G401 (cell line): ENCODE measurements around the gene CDR2L. TPM values are rescaled to one million over a fixed set of nuclear protein-coding genes. Genes with fewer than 3 reads are reported as not detected.

Source experiments
- DNase-seq: peaks from one replicate; pipeline ENCODE4 v3.0.0-alpha.2; 2015; ENCODE audit warnings: low spot score
- in situ Hi-C: cut with HindIII; loops from 2 replicates; pipeline ENCODE4 v1.10.0; 2016; ENCODE audit warnings: low sequenced_read_pairs, mixed read lengths
- total RNA-seq: library from RNA; depleted of rRNA; stranded (reverse); fragments of >200 nt; shearing (Covaris generic); gene quantifications from 2 replicates; pipeline ENCODE4 v1.2.3, GENCODE V29; 2014; rRNA removed

CDR2L gene
- 21.8 and 24.4 TPM in 2 replicates for total RNA-seq

- in situ Hi-C loops, result no loop called here
- DNase-seq, result peak; percentile 98
Measured at GRCh38 chr17:74987418-74987908, at the start of gene CDR2L. TSS of gene CDR2L (plus strand) at chr17:74987632. CDS start at chr17:74988044, 412 bp downstream.

- in situ Hi-C loops, result no loop called here
- no peak for DNase-seq
Measured at GRCh38 chr17:74938194-74938950, 49.1 kb upstream of the CDR2L start.

- no peak for DNase-seq
- in situ Hi-C loops, result no loop called here
Measured at GRCh38 chr17:74939534-74939933, 47.9 kb upstream of the CDR2L start.

DNA sequence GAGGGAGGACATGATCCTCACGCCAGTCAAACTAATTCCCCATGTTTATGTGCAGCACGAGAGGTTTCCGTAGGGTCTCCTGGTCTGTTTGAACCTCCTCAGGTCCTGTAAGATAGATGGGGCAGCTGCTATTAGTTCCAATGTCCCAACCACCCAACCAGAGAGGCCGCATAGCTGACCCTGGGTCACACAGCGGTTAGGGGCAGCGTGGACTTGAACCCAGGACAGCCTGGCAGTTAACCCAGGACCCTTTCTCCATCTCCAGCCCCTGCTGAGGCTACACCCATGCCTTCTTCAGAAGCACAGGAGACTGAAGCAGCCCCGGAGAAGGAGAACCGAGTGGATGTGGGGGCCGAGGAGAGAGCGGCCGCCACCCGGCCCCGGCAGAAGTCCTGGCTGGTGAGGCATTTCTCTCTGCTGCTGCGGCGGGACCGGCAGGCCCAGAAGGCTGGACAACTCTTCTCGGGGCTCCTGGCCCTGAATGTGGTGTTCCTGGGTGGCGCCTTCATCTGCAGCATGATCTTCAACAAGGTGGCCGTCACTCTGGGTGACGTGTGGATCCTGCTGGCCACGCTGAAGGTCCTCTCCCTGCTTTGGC, 46.2 kb upstream of the CDR2L start:
- in situ Hi-C loops, result no loop called here
- no peak for DNase-seq

GRCh38 chr17:74943808-74944522, 43.5 kb upstream of the CDR2L start:
- in situ Hi-C loops, result no loop called here

DNA sequence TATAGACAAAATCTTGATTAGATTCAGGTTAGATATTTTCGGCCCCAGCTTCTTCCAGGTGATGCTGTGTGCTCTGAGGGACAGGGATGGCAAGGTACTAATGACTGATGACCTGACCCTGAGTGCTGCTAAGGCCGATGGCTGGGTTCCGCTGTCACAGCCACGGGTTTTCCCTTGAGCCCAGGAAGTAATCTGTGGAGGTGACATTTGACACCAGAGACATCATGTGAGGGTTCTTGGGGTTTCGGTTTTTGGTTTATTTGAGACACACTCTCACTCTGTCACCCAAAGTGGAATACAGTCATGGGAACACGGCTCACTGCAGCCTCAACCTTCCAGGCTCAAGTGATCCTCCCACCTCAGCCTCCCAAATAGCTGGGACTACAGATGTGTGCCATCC, 41.9 kb upstream of the CDR2L start:
- in situ Hi-C loops, result no loop called here
- no peak for DNase-seq

More at GRCh38 chr17:74943808-74944522, 43.5 kb upstream of the CDR2L start:
- DNase-seq, result no peak

DNA sequence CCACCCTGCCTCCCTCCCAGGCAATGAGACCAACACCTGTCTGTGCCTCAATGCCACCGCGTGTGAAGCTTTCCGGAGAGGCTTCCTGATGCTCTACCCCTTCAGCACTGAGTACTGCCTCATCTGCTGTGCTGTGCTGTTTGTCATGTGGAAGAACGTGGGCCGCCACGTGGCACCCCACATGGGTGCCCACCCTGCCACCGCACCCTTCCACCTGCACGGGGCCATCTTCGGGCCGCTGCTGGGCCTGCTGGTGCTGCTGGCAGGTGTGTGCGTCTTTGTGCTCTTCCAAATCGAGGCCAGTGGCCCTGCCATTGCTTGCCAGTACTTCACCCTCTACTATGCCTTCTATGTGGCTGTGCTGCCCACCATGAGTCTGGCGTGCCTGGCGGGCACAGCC, 40.8 kb upstream of the CDR2L start:
- in situ Hi-C loops, result no loop called here
- no peak for DNase-seq

- in situ Hi-C loops, result no loop called here
- no peak for DNase-seq
Measured at GRCh38 chr17:74947041-74947754, 40.2 kb upstream of the CDR2L start.

DNA sequence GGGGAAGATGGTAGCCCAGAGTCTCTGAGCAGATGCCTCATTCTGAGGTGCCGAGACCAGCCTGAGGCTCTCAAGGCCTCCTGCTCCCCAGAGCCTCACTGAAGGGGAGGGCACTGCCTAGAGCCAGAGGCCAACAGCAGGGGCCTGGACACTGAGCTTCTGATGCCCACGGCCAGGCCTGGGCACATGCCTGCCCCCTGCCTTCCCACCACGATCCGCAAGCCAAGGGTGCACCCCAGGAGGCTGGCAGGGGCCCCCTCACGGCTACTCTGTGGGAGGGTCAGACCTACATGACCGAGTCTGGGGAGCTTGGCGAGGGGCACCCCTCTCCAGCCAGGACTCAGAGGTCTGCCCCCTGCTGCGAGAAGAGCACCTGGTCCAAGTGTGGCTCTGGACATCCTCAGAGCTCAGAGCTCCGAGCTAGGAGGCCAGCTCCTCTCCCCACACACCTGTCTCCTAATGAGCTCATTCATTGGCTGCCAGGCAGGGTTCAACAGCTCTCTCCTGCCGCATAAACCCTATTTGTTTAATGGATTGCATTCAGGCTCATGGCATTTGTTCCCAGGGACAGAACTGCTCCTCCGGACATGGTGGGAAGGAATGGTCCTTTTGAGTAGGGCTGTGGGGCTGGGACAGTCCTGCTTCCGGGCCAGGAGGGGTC, 37.8 kb upstream of the CDR2L start:
- in situ Hi-C loops, result loop anchor here (10.0 kb wide), 1 partner anchor 145 kb away; no protein-coding TSS in a partner anchor
- DNase-seq, result peak; percentile 49

DNA sequence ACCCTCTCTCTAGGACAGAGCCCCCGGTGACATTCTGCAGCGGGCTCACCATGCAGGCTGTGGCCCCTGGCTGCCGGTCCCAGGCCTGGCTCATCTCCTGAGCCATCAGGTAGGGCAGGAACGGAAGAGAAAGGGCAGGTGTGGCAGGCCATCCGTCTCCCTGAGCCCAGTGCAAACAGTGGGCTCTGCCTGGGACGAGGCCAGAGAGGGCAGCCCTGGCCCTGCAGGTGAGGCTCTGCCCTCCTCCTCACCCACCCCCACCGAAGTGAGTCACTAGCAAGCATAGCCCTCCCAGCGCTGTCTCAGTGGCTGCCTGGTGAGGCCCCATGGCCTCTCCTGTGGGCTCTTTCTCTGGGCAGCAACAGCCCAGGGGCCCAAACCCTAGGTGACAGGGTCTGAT, 37.2 kb upstream of the CDR2L start:
- in situ Hi-C loops, result loop anchor here (10.0 kb wide), 1 partner anchor 145 kb away; no protein-coding TSS in a partner anchor
- no peak for DNase-seq

GRCh38 chr17:74951065-74951464, 36.4 kb upstream of the CDR2L start:
- in situ Hi-C loops, result loop anchor here (10.0 kb wide), 1 partner anchor 146 kb away; no protein-coding TSS in a partner anchor
- no peak for DNase-seq

DNA sequence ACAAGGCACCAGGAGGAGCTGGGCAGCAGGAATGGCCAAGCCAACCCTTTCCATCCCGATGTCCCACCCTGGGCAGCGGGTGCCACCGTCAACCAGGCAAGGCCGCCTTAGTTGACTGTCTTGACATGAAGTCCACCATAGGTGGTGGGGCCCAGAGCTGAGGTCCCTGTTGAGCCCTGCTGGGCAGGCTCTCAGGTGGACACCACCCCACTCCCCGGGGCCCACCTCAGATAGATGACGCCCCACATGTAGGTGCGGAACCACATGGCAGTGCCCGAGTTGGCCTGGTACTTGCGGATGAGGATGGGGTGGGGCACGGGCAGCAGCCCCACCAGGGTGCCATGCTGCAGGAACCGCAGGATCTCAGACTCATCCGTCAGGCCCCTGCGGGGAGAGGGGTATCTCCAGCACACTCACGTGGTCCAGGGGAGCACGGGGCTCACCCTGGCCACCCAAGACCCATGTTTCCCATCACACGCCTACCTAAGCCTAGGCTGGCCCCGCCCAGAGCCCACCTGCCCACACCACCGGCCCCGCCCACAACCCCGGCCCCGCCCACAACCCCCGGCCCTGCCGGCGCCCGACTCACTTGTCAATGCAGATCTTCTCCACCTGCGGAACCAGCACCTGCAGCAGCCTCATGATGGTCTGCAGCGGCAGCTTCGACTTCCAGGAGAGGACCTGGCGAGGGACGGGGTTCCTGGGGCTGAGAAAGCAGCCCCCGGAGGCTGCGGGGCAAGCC, 35.6 kb upstream of the CDR2L start:
- no peak for DNase-seq
- in situ Hi-C loops, result loop anchor here (10.0 kb wide), 1 partner anchor 147 kb away; no protein-coding TSS in a partner anchor

DNA sequence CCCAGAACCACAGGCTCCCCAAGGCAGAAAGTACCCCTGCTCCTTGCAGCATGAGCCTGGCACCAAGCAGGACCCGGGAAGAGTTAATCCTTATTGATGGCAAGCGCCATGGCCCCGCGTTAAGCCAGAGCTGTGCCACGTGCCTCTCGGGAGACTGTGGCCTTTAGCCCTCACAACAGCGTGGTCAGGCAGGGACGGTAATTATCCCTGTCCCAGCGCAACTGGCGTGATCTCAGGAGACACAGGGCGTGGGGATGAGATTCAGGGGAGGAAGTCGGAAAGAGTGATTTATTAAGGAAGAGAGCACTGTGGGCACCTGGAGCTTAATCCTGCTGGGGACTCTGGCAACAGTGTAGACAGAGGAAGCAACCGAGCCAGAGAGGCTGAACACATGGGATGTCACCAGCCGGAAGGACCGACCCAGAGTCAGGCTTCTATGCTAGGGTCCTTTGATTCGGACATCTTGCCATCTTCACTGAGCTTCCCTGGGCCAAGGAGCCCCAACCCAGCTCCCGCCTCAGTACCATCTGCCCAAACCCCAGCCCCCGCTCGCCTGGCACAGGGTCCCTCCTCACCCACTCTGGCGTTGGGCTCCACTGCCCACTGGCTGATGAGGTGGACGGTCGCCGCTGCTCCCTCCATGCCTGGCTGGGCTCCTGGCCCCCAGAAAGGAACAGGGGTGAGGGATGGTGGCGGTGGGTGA, 34.9 kb upstream of the CDR2L start:
- in situ Hi-C loops, result loop anchor here (10.0 kb wide), 1 partner anchor 148 kb away; no protein-coding TSS in a partner anchor
- DNase-seq, result peak; percentile 26

DNA sequence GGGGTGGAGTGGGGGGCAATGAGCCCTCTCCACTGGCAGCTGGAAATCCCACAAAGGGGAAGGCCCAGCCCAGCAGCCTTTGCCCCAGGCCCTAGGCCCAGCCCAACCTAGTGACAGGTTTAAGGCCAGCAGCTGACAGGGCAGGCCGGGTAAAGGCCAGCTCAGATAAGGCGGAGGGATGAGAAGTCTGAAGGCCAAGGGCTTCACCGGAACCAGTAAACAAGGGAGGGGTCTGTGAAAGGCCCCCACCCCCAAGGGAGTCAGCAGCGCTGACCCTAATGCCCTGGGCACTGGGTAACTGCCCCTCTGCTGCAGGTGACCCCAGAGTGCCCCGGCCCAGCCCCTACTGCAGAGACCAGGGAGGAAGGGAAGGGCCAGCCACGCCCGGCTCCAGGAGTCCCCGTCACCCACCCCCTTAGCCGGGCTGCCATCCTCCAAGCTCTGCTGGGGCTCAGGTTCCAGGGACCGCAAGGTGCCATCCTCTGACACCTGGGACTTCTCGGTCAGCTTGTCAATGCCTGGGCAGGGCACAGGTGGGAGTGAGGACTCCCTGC, 34.2 kb upstream of the CDR2L start:
- in situ Hi-C loops, result loop anchor here (10.0 kb wide), 1 partner anchor 148 kb away; no protein-coding TSS in a partner anchor

DNA sequence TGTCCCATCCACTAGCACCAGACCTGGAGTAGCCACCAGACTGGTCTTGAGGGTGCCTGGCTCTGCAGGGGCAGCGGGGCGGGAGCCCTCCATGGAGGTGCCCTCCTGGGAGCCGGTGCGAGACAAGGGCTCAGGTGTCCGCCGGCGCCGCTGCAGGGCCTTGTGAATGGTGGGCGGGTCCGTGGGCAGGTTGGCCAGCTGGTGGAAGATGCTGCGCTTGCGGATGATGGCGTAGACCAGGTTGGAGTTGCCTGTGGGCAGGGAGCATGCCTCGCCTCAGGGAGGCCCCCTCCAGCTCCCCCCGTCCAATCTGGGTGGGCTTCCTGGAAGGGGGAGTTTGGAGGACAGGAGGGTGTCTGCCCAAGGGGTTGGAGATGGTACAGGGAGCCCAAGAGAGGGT, 33.3 kb upstream of the CDR2L start:
- in situ Hi-C loops, result loop anchor here (10.0 kb wide), 1 partner anchor 149 kb away; no protein-coding TSS in a partner anchor
- no peak for DNase-seq

More for the DNA sequence above, 34.2 kb upstream of the CDR2L start:
- DNase-seq, result no peak

- no peak for DNase-seq
- in situ Hi-C loops, result loop anchor here (10.0 kb wide), 1 partner anchor 150 kb away; no protein-coding TSS in a partner anchor
Measured at GRCh38 chr17:74954665-74955421, 32.6 kb upstream of the CDR2L start.
